Liver (tissue), 9 donors: ENCODE data around the gene SLX9. TPM values are rescaled to one million over a fixed set of nuclear protein-coding genes. Genes with fewer than 3 reads are reported as not detected.
A peak's percentile ranks its signal among the peaks of the same experiment; 100 is the strongest.

Experiments used
- DNase-seq: peaks from one replicate; pipeline ENCODE4 v3.0.0-alpha.2; 2017; ENCODE audit warnings: low spot score
- H3K27ac ChIP-seq, 2 donors: one replicate each; pipeline ENCODE4 v1.7.0; 2013; ENCODE audit warnings: inconsistent platforms in 2 of 2, low read length in 2 of 2, control low read depth in 1 of 2, low read depth in 1 of 2, mild to moderate bottlenecking in 1 of 2
- H3K27me3 ChIP-seq, 4 donors: one replicate each; pipeline versions ENCODE4 v1.6.1 to v1.7.0; 2013; ENCODE audit warnings: low read length in 3 of 4, inconsistent platforms in 1 of 4, mild to moderate bottlenecking in 1 of 4, moderate library complexity in 1 of 4; ENCODE audit not compliant: control insufficient read depth in 4 of 4, insufficient read depth in 4 of 4
- H3K36me3 ChIP-seq, 4 donors: one replicate each; pipeline versions ENCODE4 v1.6.1 to v1.7.0; 2013; ENCODE audit warnings: low read length in 3 of 4, mild to moderate bottlenecking in 3 of 4, low read depth in 1 of 4, moderate library complexity in 1 of 4; ENCODE audit not compliant: control insufficient read depth in 4 of 4, insufficient read depth in 3 of 4
- H3K4me1 ChIP-seq, 4 donors: one replicate each; pipeline versions ENCODE4 v1.6.1 to v1.7.0; 2013; ENCODE audit warnings: low read length in 3 of 4, mild to moderate bottlenecking in 3 of 4, moderate library complexity in 1 of 4; ENCODE audit not compliant: control insufficient read depth in 4 of 4, insufficient read depth in 4 of 4
- H3K4me3 ChIP-seq, 3 donors: one replicate each; pipeline versions ENCODE4 v1.6.1 to v1.7.0; 2013; ENCODE audit warnings: low read length in 3 of 3, control low read depth in 1 of 3, low read depth in 1 of 3, mild to moderate bottlenecking in 1 of 3
- H3K9ac ChIP-seq, 2 donors: one replicate each; pipeline ENCODE4 v1.7.0; 2013; ENCODE audit warnings: low read length in 2 of 2, mild to moderate bottlenecking in 2 of 2, moderate library complexity in 2 of 2, control low read depth in 1 of 2, low read depth in 1 of 2
- H3K9me3 ChIP-seq, 4 donors: one replicate each; pipeline versions ENCODE4 v1.6.1 to v1.7.0; 2013; ENCODE audit warnings: low read length in 3 of 4; ENCODE audit not compliant: control insufficient read depth in 4 of 4
- ATF3 ChIP-seq: IDR thresholded peaks from 2 replicates; pipeline ENCODE4 v1.6.1; 2016; ENCODE audit warnings: antibody characterized with exemption
- EGR1 ChIP-seq, 2 donors: IDR thresholded peaks; 2 replicates each; pipeline ENCODE4 v1.6.1; 2016 to 2018; ENCODE audit warnings: antibody characterized with exemption in 2 of 2, low read depth in 2 of 2
- FOXA1 ChIP-seq: IDR thresholded peaks from 2 replicates; pipeline ENCODE4 v1.6.1; 2016; ENCODE audit warnings: antibody characterized with exemption
- FOXA2 ChIP-seq: IDR thresholded peaks from 2 replicates; pipeline ENCODE4 v1.6.1; 2016; ENCODE audit warnings: antibody characterized with exemption
- GABPA ChIP-seq, 2 donors: IDR thresholded peaks in 1 of 2; conservative IDR thresholded peaks in 1 of 2; 2 replicates each; pipeline ENCODE4 v1.6.1; 2016; ENCODE audit warnings: antibody characterized with exemption in 2 of 2, mild to moderate bottlenecking in 1 of 2, moderate library complexity in 1 of 2
- HNF4A ChIP-seq, 2 donors: conservative IDR thresholded peaks; 2 replicates each; pipeline ENCODE4 v1.6.1; 2016; ENCODE audit warnings: antibody characterized with exemption in 2 of 2, mild to moderate bottlenecking in 2 of 2
- HNF4G ChIP-seq: IDR thresholded peaks from 2 replicates; pipeline ENCODE4 v1.6.1; 2016; ENCODE audit warnings: antibody characterized with exemption
- JUND ChIP-seq, 2 donors: IDR thresholded peaks; 2 replicates each; pipeline ENCODE4 v1.6.1; 2016; ENCODE audit warnings: antibody characterized with exemption in 2 of 2
- MAX ChIP-seq: IDR thresholded peaks from 2 replicates; pipeline ENCODE4 v1.6.1; 2016; ENCODE audit warnings: antibody characterized with exemption
- NR2F2 ChIP-seq: IDR thresholded peaks from 2 replicates; pipeline ENCODE4 v1.6.1; 2016; ENCODE audit warnings: antibody characterized with exemption
- RAD21 ChIP-seq, 2 donors: IDR thresholded peaks; 2 replicates each; pipeline ENCODE4 v1.6.1; 2016; ENCODE audit warnings: antibody characterized with exemption in 2 of 2, mild to moderate bottlenecking in 2 of 2
- REST ChIP-seq: IDR thresholded peaks from 2 replicates; pipeline ENCODE4 v1.6.1; 2016; ENCODE audit warnings: antibody characterized with exemption, mild to moderate bottlenecking
- RXRA ChIP-seq, 2 donors: IDR thresholded peaks; 2 replicates each; pipeline ENCODE4 v1.6.1; 2017 to 2018; ENCODE audit warnings: antibody characterized with exemption in 2 of 2, mild to moderate bottlenecking in 1 of 2
- SP1 ChIP-seq: IDR thresholded peaks from 2 replicates; pipeline ENCODE4 v1.6.1; 2018; ENCODE audit warnings: antibody characterized with exemption, mild to moderate bottlenecking
- TAF1 ChIP-seq: conservative IDR thresholded peaks from 2 replicates; pipeline ENCODE4 v1.6.1; 2016; ENCODE audit warnings: antibody characterized with exemption, mild to moderate bottlenecking
- ZBTB33 ChIP-seq: IDR thresholded peaks from 2 replicates; pipeline ENCODE4 v1.6.1; 2016; ENCODE audit warnings: antibody characterized with exemption
- WGBS: extraction: QIAGEN DNeasy Blood & Tissue Kit; methylation state at CpG from one replicate; pipeline ENCODE4 v1.1.7; 2013; 5-methylcytosine and 5-hydroxymethylcytosine counted together
- polyA plus RNA-seq, 2 donors: library from polyadenylated mRNA; stranded (reverse) in 1 of 2; unstranded in 1 of 2; fragments of 200-250 nt in 1 of 2; fragments of >200 nt in 1 of 2; fragmentation: Nextera tagmentation in 1 of 2; extraction: Ambion mirVana in 1 of 2; gene quantifications; one replicate each; pipeline versions ENCODE4 v1.2.1 to v1.2.3, GENCODE V29; 2013 to 2015
- total RNA-seq, 2 donors: library from RNA; depleted of rRNA; stranded (reverse); fragments of >200 nt; gene quantifications; one replicate each; pipeline ENCODE4 v1.2.3, GENCODE V29; 2014
- donor health status: healthy.
- donor health status: healthy.
- donor health status: healthy.
- donor health status: healthy.
- donor health status: healthy.

The SLX9 gene
- total and polyA plus RNA-seq, 4 donors: 7.5 to 20.3 (median 12.2) TPM

- Histone ChIP-seq H3K9me3 (no peaks in the 10 kb centered on the region), H3K27me3 (no peaks in the 10 kb centered on the region), H3K4me1 (peaks cover 3 to 21% (median 18%) of the 10 kb centered on the region in 4 donors), H3K27ac (peak overlapping the region in 1 of 2 donors; percentile 38), H3K4me3 (peak overlapping the region in 1 of 3 donors; percentile 27), H3K9ac (no peak overlapping the region), H3K36me3 (no peaks in the 10 kb centered on the region)
- no peak for DNase-seq
- WGBS: 78% methylated on average over 22 of the region's 26 CpGs
- TF ChIP-seq RXRA (IDR thresholded peaks at IDR 0.05): no peak
- TF ChIP-seq GABPA (IDR thresholded peaks at IDR 0.05 in 1 of 2, conservative IDR thresholded peaks at IDR 0.05 in 1 of 2): no peak
- TF ChIP-seq RAD21 (IDR thresholded peaks at IDR 0.05): no peak
- no peak for TF ChIP-seq HNF4G
Measured at GRCh38 chr21:44919111-44919912, 20.5 kb upstream of the SLX9 start.

GRCh38 chr21:44919913-44920693, 19.7 kb upstream of the SLX9 start:
- H3K36me3 ChIP-seq: no peaks in the 10 kb centered on the region
- peak overlapping the region in 2 of 3 donors; percentile 27 to 41 for H3K4me3 ChIP-seq
- TF ChIP-seq RAD21 (IDR thresholded peaks at IDR 0.05) (no peak), FOXA2 (no peak), ATF3 (no peak), REST (no peak), MAX (no peak), FOXA1 (no peak), EGR1 (IDR thresholded peaks at IDR 0.05; ENCODE audit: low read depth in 2 of 2) (no peak), HNF4A (conservative IDR thresholded peaks at IDR 0.05) (no peak), NR2F2 (no peak), TAF1 (no peak), GABPA (IDR thresholded peaks at IDR 0.05 in 1 of 2, conservative IDR thresholded peaks at IDR 0.05 in 1 of 2) (no peak), ZBTB33 (no peak), SP1 (no peak), JUND (IDR thresholded peaks at IDR 0.05) (no peak), HNF4G (no peak)
- DNase-seq: no peak
- peaks cover 3 to 15% (median 13%) of the 10 kb centered on the region in 4 donors for H3K4me1 ChIP-seq
- H3K27ac ChIP-seq: peak overlapping the region; percentile 38 to 65
- no peaks in the 10 kb centered on the region for H3K9me3 ChIP-seq
- WGBS: 70% methylated on average over 28 of the region's 28 CpGs
- no peak overlapping the region for H3K9ac ChIP-seq
- no peaks in the 10 kb centered on the region for H3K27me3 ChIP-seq
